NCI-H2107 (cell line): ENCODE results near the gene HDHD3.

Experiments
- DNase-seq: peaks from one replicate; lab custom pipeline; 2025; lab: John Stamatoyannopoulos, UW

HDHD3 gene

DNA sequence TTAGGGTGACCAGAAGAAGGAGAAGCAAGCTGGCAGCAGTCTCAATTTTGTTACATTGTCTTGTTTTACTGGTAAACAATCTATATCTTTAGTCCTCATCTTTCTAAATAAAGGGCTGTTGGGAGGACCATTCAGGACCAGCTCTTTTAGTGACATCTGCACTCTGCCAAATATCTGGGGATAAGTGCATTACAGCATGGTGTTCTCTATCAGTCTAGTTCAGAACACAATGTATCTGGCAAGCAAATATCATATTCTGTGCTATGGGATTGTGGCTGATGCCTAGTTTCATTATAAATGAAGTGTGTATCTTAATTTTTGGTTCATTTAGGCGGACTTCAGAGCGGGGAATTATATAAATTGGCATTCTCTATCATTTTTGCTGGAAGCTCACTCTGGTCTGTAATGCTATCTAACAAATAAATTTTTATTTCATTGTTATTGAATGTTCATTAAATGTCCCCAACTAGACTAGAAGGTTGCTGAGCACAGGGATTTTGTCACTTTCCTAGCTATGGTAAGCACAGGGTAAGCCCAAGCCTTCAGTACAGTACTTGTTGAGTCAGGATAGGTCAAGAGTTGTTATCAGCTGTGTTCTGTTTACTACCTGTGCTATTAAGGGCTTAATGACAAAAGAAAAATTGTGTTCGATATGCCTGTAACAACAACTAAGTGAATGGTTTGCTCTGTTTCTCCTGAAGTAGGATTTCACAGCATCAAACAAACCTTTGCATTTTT lies 48.6 kb downstream of the HDHD3 start:
- DNase-seq, result no peak

- DNase-seq, result no peak
Observed at GRCh38 chr9:113326230-113326629, 50.6 kb downstream of the HDHD3 start.
